Tibial nerve (tissue), 4 donors: ENCODE measurements around the gene SHROOM3.

Source experiments
- EP300 ChIP-seq, 2 donors: sonication (generic); formaldehyde crosslinking; IDR thresholded peaks; one replicate each; pipeline ENCODE4 v1.6.1; 2017; ENCODE audit warnings: antibody characterized with exemption in 2 of 2, mild to moderate bottlenecking in 1 of 2
- TF ChIP-seq, protein P1 (sequence below), 5 experiments: fragments of 200-600 bp in 3 of 5; fragments of 450-650 bp in 2 of 5; sonication (generic) in 3 of 5; IDR thresholded peaks; one replicate each; pipeline ENCODE4 v1.5.1; 2016 to 2019; ENCODE audit warnings: antibody characterized with exemption in 5 of 5, mild to moderate bottlenecking in 3 of 5, moderate library complexity in 2 of 5

DNA sequence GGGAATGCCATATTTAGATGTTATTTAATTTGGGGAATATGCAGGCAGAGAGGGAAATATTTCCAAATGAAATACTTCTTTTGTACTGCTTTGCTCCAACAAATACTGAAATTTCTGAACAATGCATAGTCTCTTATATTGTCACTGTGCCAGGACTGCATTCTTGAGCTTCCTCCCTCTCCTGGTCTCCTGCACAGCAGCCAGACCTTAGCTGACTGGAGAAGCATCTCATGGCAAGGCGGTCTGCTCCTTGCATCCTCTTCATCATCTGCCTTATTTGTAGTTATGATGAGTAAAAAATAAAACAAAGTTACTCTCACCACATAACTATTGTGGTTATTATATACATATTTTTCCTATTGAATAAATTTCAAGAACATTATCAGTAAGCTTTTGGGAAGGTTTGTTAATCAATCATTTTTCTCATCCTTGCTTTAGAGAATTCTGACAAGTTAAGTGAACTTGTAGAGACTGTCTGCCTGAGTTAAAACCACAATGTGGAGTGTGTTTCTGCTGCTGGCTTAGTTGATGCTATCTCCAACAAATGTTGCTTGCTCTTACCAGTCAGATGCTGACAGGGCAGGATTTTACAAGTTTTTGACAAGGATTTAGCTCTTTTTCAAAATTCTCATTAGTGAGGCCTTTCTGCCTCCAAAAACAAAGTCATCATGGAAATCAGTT is 309.4 kb downstream of the SHROOM3 start:
- TF ChIP-seq, protein P1, sequence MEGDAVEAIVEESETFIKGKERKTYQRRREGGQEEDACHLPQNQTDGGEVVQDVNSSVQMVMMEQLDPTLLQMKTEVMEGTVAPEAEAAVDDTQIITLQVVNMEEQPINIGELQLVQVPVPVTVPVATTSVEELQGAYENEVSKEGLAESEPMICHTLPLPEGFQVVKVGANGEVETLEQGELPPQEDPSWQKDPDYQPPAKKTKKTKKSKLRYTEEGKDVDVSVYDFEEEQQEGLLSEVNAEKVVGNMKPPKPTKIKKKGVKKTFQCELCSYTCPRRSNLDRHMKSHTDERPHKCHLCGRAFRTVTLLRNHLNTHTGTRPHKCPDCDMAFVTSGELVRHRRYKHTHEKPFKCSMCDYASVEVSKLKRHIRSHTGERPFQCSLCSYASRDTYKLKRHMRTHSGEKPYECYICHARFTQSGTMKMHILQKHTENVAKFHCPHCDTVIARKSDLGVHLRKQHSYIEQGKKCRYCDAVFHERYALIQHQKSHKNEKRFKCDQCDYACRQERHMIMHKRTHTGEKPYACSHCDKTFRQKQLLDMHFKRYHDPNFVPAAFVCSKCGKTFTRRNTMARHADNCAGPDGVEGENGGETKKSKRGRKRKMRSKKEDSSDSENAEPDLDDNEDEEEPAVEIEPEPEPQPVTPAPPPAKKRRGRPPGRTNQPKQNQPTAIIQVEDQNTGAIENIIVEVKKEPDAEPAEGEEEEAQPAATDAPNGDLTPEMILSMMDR (IDR thresholded peaks at IDR 0.05), result no peak
- no peak for TF ChIP-seq EP300 (IDR thresholded peaks at IDR 0.05)
